Measurements from ENCODE around the gene SLC3A2. TPM values are rescaled to one million over a fixed set of nuclear protein-coding genes. Genes with fewer than 3 reads are reported as not detected.
"Not testable (repeated sequence)": the region's sequence is repeated elsewhere in the genome, so short reads cannot be mapped to it uniquely, and the experiment has no call there.

The SLC3A2 gene
- total RNA-seq = 32.9 TPM
- long read RNA-seq, transcript SLC3A2-201 (9 exons, 1,904 nt) = major isoform, 63 of 73 reads
- long read RNA-seq, partial matches to known transcripts = 3 of 73 reads
- long read RNA-seq, other reads (novel, unspliced or antisense) = 3 of 73 reads

DNA sequence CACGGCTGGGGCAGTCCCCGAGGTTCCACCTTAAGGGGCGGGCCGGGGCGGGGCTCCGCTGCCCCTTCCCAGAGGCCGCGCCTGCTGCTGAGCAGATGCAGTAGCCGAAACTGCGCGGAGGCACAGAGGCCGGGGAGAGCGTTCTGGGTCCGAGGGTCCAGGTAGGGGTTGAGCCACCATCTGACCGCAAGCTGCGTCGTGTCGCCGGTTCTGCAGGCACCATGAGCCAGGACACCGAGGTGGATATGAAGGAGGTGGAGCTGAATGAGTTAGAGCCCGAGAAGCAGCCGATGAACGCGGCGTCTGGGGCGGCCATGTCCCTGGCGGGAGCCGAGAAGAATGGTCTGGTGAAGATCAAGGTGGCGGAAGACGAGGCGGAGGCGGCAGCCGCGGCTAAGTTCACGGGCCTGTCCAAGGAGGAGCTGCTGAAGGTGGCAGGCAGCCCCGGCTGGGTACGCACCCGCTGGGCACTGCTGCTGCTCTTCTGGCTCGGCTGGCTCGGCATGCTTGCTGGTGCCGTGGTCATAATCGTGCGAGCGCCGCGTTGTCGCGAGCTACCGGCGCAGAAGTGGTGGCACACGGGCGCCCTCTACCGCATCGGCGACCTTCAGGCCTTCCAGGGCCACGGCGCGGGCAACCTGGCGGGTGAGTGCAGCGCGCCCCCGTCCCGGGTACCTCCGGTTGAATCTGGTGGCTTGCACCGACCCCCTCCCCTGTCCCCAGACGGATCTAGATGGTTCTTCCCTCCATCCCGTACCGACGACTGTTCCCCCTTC is at the start of gene SLC3A2:
SLC3A2 (plus strand) TSS at position 94 of the 776 bp plus-strand sequence; CDS start at position 222, 128 bp downstream.
- DNase-seq = peak; percentile 94
- intact Hi-C loops (cut with DNase I) = no loop called here
- ATAC-seq (ENCODE audit: poor library complexity) = peak; percentile 96

DNA sequence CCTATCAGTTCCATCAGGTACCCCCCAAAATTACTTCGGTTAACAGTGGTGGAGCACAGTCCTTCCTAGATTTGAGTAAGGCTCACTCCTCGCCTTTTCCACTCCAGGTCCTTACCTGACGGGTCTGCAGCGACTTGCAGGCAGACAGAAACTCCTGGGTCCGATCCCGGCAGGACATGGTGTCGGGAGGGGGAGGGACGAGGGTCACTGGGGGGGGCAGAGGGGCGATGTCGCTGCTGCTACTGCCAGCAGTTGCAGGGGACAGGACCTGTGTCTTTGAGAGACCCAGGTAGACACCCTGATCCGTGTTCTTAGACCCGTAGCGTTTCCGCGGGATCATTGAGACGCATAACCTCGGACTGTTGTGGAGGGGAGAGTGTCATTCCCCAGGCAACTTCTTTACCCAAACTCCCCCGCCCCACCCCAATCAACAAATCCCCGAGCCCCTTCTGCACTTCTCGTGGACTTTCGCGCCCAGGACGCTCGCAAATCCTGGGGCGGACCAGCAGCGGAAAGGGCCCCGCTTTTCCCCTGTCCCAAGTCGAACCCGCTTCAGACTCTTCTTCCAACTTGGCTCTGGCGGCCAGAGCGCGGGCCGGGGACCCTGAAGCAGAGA is 49.7 kb upstream of the SLC3A2 start:
- intact Hi-C loops (cut with DNase I) = loop anchor here (2.0 kb wide), 1 partner anchor 36 kb away; no protein-coding TSS in a partner anchor
- no peak for ATAC-seq (ENCODE audit: poor library complexity)

DNA sequence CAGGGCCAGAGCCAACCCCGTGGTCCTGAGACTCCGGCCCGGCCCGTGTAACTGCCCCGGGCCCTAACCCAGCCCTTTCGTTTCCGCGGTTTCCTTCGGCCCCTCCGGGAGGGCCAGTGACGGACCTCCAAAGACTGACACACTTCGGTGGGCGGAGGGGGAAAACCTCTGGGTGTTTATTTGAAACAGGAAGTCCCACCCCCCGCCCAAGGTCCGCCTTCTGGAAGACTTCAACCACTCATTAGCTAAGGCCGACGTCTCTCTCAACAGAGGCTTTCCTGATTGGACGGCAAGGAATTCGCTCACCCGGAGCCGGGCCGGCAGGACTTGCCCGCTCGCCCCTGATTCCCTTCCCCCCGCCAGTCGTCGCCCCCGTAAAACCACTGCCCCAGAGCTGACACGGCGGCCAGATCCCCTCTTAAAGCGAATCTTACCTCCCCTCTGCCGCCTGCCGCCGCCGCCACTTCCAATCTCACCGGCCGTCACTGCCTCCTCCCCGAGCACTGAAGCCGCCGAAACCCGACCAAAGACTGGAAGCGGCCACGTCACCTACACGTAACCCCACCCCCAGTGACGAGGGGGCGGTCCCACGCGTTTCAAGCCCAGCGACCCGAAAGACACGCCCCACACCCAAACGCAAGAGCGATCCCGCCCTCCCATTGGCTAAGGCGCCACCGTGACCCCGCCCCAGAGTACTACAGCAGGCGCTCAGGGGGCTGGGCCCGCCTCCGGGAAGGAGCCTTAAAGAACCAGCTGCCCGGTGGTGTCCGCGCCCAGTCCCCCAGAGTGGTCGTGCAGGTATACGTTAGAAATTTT is 49.0 kb upstream of the SLC3A2 start, which contains the start of gene STX5:
STX5 (minus strand) TSS at position 532 of the 816 bp plus-strand sequence. CDS start 808 bp downstream, outside the sequence.
- intact Hi-C loops (cut with DNase I) = loop anchor here (2.0 kb wide), 1 partner anchor 37 kb away; no protein-coding TSS in a partner anchor
- ATAC-seq (ENCODE audit: poor library complexity) (peak; percentile 99), DNase-seq (peak; percentile 100)

More for the DNA sequence above, 49.7 kb upstream of the SLC3A2 start:
- DNase-seq = no peak

DNA sequence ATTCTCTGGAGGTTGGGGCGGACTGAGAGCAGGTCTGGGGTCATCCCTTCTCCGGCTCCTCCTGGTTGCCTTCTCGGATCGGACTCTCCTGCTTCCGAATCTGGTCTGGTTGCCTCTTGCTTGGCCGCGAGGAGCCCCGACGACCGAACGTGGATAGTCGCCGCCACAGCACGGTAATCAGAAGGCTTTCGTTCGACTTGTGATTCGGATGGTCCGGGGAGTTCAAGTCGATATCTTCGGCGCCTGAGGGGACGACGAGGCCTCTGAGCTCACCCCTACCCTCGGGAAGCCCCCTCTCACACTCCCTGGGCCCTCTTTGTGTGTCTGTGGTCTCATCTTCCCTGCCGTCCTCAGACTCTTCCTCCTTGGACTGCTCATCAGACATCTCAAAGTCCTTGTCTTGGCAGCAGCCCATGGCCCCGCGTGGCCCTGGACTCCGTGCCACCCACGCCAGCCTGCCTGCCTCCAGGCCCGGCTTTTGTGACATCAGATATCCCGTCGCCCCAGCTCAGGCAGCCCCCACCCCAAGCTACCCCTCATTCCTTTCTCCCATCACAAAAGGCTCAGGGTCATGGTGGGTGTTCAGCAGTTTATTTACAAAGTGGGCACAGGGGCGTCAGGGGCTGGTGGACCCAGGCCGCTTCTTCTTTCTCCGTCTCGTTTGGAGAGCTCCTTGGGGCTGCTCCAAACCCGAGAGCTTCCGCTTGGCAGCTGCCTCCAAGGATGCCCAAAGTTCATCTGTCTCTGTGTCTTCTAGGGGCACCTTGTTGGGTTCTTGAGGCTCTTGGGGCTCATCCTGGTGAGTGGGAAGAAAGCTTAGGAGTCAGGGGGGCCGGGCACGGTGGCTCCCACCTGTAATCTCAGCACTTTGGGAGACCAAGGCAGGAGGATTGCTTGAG is 48.1 kb upstream of the SLC3A2 start, which contains the start of gene TEX54:
TEX54 (minus strand) TSS at position 506 of the 899 bp plus-strand sequence.
- DNase-seq (peak; percentile 49), ATAC-seq (ENCODE audit: poor library complexity) (peak; percentile 3)
- intact Hi-C loops (cut with DNase I) = no loop called here

DNA sequence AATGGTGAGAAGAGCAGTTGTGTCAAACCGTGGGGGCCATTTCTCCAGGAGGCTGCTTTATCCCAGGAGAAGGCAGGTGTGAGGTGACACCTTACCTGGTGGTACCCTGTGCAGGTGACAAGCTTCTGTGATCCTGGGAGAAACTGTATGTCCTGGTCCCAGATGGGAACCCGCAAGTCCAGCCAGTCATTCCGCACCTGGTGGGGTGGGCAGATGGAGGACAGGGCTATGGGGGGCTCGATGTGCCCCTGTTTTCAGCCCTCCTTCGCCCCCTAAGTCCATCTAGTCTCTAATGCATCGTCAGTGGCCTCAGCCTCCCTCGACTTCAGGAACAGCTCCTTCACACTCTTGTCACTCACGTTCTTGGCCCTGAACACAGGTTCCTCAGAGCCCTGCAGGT is 45.4 kb upstream of the SLC3A2 start:
- DNase-seq (no peak), ATAC-seq (ENCODE audit: poor library complexity) (no peak)
- intact Hi-C loops (cut with DNase I) = no loop called here

DNA sequence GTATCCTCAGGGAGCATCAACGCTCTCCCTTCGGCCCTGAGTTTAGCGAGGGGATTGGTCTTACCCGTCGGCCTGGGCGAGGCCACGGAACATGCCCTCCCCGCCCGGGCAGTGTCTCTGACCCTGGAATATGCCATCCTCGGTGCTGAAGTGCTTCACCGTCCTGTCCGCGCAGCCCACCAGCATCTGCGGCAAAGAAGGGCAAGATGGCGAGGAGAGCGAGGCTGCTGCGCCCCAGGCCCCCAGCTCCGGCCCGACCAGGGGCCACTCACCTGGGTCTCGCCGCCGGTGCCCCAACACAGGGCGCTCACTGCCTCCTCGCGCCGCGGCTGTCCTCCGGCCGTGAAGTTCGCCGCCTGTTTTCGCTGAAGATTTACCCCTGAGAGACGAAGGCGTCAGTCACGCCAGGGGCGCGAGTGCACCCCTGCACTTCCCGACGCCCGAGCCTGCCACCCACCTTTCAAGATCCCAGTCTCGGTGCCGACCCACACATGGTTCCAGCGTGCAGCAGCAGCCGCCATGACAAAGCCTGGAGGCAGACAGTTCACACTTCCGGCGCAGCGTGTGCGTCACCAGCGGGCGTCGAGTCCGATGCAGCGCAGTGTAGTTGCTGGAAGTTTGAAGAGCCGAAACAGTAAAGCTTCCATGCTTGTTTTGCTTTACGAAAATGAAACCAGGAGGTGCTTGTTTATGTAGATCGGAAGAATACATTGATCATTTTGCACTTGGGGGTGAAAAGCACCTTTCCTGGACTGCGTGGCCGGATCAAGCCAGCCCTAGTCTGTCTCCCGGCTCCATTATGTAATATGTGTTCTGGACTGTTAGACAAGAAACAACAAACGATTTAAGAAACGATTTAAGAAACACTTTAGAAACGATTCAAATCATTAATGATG is 41.4 kb upstream of the SLC3A2 start, which contains the start of gene WDR74:
WDR74 (minus strand) TSS at position 541 of the 896 bp plus-strand sequence; CDS start at position 521, 20 bp downstream.
- DNase-seq = peak; percentile 97
- ATAC-seq (ENCODE audit: poor library complexity) = peak; percentile 82
- intact Hi-C loops (cut with DNase I) = no loop called here

DNA sequence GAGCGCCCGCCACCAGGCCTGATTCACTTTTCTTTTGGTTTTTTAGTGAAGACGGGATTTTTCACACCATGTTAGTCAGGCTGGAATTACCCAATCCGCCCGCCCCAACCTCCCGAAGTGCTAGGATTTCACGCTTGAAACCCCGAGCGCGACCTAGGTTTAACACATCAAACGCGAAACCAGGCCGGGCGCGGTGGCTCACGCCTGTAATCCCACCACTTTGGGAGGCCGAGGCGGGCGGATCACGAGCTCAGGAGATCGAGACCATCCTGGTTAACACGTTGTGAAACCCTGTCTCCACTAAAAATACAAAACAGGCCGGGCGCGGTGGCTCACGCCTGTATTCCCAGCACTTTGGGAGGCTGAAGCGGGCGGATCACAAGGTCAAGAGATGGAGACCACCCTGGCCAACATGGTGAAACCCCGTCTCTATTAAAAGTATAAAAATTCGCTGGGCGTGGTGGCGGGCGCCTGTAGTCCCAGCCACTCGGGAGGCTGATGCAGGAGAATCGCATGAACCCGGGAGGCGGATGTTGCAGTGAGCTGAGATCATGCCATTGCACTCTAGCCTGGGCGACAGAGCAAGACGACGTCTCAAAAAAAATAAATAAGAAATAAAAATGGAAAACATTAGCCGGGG is 39.9 kb upstream of the SLC3A2 start:
- ATAC-seq (ENCODE audit: poor library complexity) (peak; percentile 14), DNase-seq (peak; percentile 81)
- intact Hi-C loops (cut with DNase I) = not testable (repeated sequence)

DNA sequence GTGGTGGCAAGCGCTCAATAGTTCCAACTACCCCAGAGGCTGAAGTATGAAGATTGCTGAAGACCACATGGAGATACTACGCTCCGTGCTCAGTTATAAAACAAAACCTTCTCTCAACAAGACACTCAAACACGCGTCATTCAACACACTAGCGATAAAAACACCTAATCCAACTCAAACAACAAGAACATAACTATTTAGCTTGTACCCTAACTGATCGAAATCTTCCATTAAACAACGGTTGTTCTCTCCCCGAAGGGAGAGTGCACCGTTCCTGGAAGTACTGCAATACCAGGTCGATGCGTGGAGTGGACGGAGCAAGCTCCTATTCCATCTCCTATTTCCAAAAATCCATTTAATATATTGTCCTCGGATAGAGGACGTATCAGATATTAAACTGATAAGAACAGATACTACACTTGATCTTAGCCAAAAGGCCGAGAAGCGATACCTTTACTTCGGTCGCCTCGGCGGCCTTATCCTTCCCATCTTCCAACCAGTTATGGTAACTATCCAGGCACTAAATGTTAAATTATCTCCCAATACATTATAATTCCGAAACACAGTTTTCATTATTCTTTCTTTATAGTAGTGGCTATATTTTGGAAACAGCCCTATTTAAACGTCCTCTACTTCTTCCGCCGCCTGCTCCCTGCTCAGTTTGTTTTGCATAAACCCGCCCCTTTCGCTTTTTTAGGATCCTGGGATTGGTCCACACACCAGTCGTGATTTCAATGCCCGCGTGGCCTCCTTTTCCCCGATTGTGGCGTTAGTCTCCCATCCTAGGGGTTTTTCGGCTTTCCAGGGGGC is 39.1 kb upstream of the SLC3A2 start:
- DNase-seq (peak; percentile 84), ATAC-seq (ENCODE audit: poor library complexity) (peak; percentile 75)
- intact Hi-C loops (cut with DNase I) = no loop called here

DNA sequence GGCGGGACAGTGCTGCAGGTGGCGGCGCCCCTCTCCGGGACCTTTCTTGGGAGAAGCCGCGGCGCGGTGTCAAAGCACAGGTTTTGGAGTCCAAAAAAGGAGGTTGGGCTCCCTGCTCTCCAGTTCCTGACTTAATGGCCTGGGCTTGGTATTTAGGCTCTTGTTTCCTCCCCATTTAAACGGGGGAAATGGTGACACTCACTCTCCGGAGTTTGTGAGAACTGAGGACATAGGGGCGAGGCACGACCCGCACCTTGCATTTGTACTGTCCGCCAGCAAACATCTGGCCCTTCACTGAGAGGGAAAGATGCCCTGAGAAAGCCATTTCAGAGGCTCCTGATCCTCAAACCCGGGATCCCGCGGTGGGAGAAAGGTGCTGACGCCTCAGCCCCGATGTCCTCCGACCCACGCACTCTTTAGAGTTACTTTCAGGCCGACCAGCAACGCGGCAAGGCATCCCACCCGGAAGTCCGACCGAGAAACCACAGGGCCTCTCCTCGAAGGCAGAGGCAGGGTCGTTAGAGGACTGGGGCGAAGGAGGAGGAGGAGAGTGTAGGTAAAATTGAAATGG is 38.4 kb upstream of the SLC3A2 start:
- DNase-seq = peak; percentile 53

DNA sequence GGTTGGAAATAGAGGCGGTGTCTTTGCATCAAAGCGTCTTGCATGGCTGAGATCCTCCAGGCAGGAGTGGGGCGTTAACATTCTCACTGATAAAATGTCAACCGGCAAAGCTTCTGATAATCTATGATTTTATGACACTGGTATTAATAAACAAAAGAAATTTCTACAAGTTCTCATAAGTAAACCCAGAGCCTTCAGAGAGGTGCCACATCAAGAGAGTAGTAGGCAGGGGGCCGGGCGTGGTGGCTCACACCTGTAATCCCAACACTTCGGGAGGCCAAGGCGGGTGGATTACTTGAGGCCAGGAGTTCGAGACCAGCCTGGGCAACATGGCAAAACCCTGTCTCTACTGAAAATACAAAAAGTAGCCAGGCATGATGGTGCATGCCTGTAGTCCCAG is 37.8 kb upstream of the SLC3A2 start:
- DNase-seq; intact Hi-C loops (cut with DNase I); ATAC-seq (ENCODE audit: poor library complexity): not testable (repeated sequence)

More for the DNA sequence above, 38.4 kb upstream of the SLC3A2 start:
- ATAC-seq (ENCODE audit: poor library complexity) = no peak
- intact Hi-C loops (cut with DNase I) = no loop called here

DNA sequence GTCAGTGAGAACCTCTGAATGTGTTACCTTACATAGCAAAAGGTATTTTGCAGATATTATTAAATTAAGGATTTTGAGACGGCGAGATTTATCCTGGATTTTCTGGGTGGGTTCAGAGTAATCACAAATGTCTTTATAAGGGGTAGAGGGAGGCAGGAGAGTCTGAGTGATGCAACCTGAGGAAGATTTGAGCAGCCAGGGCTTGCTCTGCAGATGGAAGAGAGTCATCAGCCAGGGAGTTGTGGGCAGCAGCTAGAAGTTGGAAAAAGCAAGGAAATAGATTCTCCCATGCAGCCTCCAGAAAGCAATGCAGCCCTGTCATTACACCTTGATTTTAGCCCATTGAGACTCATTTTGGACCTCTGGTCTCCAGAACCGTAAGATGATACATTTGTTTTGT is 37.2 kb upstream of the SLC3A2 start:
- intact Hi-C loops (cut with DNase I) = no loop called here
- no peak for ATAC-seq (ENCODE audit: poor library complexity)
- no peak for DNase-seq

DNA sequence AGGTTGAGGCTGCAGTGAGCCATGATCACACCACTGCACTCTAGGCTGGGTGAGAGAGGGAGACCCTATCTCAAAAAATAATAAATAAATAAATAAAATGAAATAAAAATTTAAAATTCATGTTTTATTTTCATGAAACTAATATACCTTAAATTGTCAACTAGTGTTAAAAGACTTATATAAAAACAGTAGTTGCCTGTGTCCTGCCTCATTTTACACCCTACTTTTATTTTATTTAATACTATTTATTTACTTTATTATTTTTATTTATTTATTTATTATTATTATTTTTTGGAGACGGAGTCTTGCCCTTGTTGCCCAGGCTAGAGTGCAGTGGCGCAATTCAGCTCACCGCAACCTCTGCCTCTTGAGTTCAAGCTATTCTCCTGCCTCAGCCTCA is 36.5 kb upstream of the SLC3A2 start:
- intact Hi-C loops (cut with DNase I) = no loop called here
- DNase-seq (no peak), ATAC-seq (ENCODE audit: poor library complexity) (no peak)

DNA sequence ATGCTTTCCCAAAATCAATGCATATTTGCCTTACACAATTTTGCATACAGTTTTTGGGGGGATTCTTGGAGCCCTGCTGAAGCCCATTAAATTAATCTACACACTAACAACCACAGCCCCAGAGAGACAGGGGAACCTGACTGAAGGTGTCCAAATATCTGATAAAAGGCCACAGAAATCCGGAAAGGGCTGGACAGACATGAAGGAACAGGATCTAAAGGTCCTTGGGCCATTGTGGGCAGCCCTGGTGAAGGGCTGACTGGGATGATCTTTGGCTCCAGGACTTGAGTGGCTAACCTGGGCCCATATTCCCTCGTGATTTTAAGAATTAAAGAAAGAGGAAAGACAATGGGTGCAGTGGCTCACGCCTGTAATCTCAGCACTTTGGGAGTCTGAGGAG is 34.5 kb upstream of the SLC3A2 start:
- no peak for DNase-seq
- no peak for ATAC-seq (ENCODE audit: poor library complexity)
- intact Hi-C loops (cut with DNase I) = no loop called here

DNA sequence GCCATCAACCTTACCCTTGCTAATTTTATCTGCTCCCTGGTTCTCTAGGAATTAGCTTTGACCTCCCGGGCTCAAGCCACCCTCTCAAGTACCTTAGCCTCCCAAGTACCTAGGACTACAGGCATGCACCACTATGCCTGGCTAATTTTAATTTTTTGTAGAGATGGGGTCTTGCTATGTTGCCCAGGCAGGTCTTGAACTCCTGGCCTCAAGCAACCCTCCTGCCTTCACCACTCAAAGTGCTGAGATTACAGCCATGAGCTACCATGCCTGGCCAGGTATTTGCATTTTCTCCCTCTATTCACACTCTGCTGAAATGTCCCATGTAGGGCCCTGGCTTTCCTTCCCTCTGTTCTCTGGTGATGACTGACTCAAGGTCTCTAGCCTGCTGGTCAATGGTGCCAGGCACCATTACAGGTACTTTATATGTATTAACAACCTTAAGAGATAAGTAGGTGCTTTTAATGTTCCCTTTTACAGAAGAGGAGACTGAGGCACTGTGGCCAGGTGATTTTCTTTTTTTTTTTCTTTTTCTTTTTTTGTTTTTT is 32.9 kb upstream of the SLC3A2 start:
- ATAC-seq (ENCODE audit: poor library complexity) (no peak), DNase-seq (no peak)
- intact Hi-C loops (cut with DNase I) = no loop called here

Measured in Right ventricle myocardium superior (tissue), 1 donor.